Stimulated activated memory B cell treated with anti-CD40 and anti-IgM and Interleukin-4, amounts not matched to agents 10 μg/mL and 1 μg/mL and 100 μg/mL, for 72 hours (primary cell): Measurements from ENCODE around the gene OPA3.

Experiments used
- ATAC-seq: fragments of 150-1000 bp; cut with Tn5 transposase; 2 replicates; pipeline ENCODE4 v1.10.0; 2021
- H3K27ac Mint-ChIP-seq: one replicate; pipeline ENCODE4 v1.8.0; 2022; ENCODE audit warnings: mild to moderate bottlenecking, mixed read lengths
- H3K27me3 Mint-ChIP-seq: one replicate; pipeline ENCODE4 v1.8.0; 2022; ENCODE audit warnings: mixed read lengths
- H3K36me3 Mint-ChIP-seq: one replicate; pipeline ENCODE4 v1.8.0; 2022; ENCODE audit warnings: mixed read lengths
- H3K4me1 Mint-ChIP-seq: one replicate; pipeline ENCODE4 v1.8.0; 2022; ENCODE audit warnings: mixed read lengths
- H3K4me3 Mint-ChIP-seq: one replicate; pipeline ENCODE4 v1.8.0; 2022; ENCODE audit warnings: mild to moderate bottlenecking, moderate library complexity, mixed read lengths
- H3K9me3 Mint-ChIP-seq: one replicate; pipeline ENCODE4 v1.8.0; 2022; ENCODE audit warnings: mixed read lengths

OPA3 gene

GRCh38 chr19:45560686-45561085, 23.9 kb downstream of the OPA3 start:
- Mint-ChIP-seq H3K4me3 (no peak overlapping the region), H3K36me3 (peaks cover 6% of the 10 kb centered on the region), H3K9me3 (no peaks in the 10 kb centered on the region), H3K27me3 (no peaks in the 10 kb centered on the region), H3K4me1 (peaks cover 61% of the 10 kb centered on the region), H3K27ac (peak overlapping the region; percentile 38)
- ATAC-seq: no peak

- Mint-ChIP-seq H3K9me3 (no peaks in the 10 kb centered on the region), H3K4me3 (no peak overlapping the region), H3K4me1 (peaks cover 61% of the 10 kb centered on the region), H3K27ac (peak overlapping the region; percentile 38), H3K27me3 (no peaks in the 10 kb centered on the region), H3K36me3 (peaks cover 6% of the 10 kb centered on the region)
- no peak for ATAC-seq
Measured at GRCh38 chr19:45560038-45560437, 24.6 kb downstream of the OPA3 start.

GRCh38 chr19:45558399-45558878, 26.2 kb downstream of the OPA3 start:
- Mint-ChIP-seq H3K36me3 (peaks cover 6% of the 10 kb centered on the region), H3K9me3 (no peaks in the 10 kb centered on the region), H3K27ac (peak overlapping the region; percentile 53)

GRCh38 chr19:45556835-45557234, 27.8 kb downstream of the OPA3 start:
- peaks cover 39% of the 10 kb centered on the region for H3K4me1 Mint-ChIP-seq
- H3K27me3 Mint-ChIP-seq: no peaks in the 10 kb centered on the region
- H3K9me3 Mint-ChIP-seq: no peaks in the 10 kb centered on the region
- H3K27ac Mint-ChIP-seq: no peak overlapping the region
- ATAC-seq: no peak
- H3K4me3 Mint-ChIP-seq: no peak overlapping the region
- peaks cover 7% of the 10 kb centered on the region for H3K36me3 Mint-ChIP-seq

More at GRCh38 chr19:45558399-45558878, 26.2 kb downstream of the OPA3 start:
- H3K4me3 Mint-ChIP-seq: no peak overlapping the region
- no peaks in the 10 kb centered on the region for H3K27me3 Mint-ChIP-seq
- ATAC-seq: peak; percentile 89
- peaks cover 47% of the 10 kb centered on the region for H3K4me1 Mint-ChIP-seq

GRCh38 chr19:45554481-45554880, 30.1 kb downstream of the OPA3 start:
- H3K36me3 Mint-ChIP-seq: peaks cover 6% of the 10 kb centered on the region
- H3K4me3 Mint-ChIP-seq: no peak overlapping the region
- no peaks in the 10 kb centered on the region for H3K9me3 Mint-ChIP-seq
- no peak for ATAC-seq
- peaks cover 17% of the 10 kb centered on the region for H3K4me1 Mint-ChIP-seq
- H3K27me3 Mint-ChIP-seq: no peaks in the 10 kb centered on the region
- no peak overlapping the region for H3K27ac Mint-ChIP-seq

- Mint-ChIP-seq H3K27me3 (no peaks in the 10 kb centered on the region), H3K4me1 (peaks cover 10% of the 10 kb centered on the region), H3K27ac (no peak overlapping the region), H3K36me3 (peaks cover 6% of the 10 kb centered on the region), H3K9me3 (no peaks in the 10 kb centered on the region), H3K4me3 (no peak overlapping the region)
- ATAC-seq: no peak
Measured at GRCh38 chr19:45553464-45553863, 31.1 kb downstream of the OPA3 start.

GRCh38 chr19:45547965-45548609, 36.5 kb downstream of the OPA3 start:
- Mint-ChIP-seq H3K36me3 (peaks cover 6% of the 10 kb centered on the region), H3K9me3 (no peaks in the 10 kb centered on the region), H3K4me3 (no peak overlapping the region), H3K4me1 (peaks cover 28% of the 10 kb centered on the region), H3K27ac (no peak overlapping the region), H3K27me3 (no peaks in the 10 kb centered on the region)
- no peak for ATAC-seq

GRCh38 chr19:45547211-45547770, 37.3 kb downstream of the OPA3 start:
- H3K4me1 Mint-ChIP-seq: peaks cover 28% of the 10 kb centered on the region
- peak; percentile 32 for ATAC-seq
- no peaks in the 10 kb centered on the region for H3K9me3 Mint-ChIP-seq
- peak overlapping the region; percentile 61 for H3K27ac Mint-ChIP-seq
- no peaks in the 10 kb centered on the region for H3K27me3 Mint-ChIP-seq
- peaks cover 6% of the 10 kb centered on the region for H3K36me3 Mint-ChIP-seq
- no peak overlapping the region for H3K4me3 Mint-ChIP-seq

- no peaks in the 10 kb centered on the region for H3K36me3 Mint-ChIP-seq
- no peaks in the 10 kb centered on the region for H3K9me3 Mint-ChIP-seq
- no peak overlapping the region for H3K27ac Mint-ChIP-seq
- no peak for ATAC-seq
- H3K27me3 Mint-ChIP-seq: no peaks in the 10 kb centered on the region
- H3K4me3 Mint-ChIP-seq: no peak overlapping the region
- H3K4me1 Mint-ChIP-seq: peaks cover 17% of the 10 kb centered on the region
Measured at GRCh38 chr19:45542234-45542668, 42.4 kb downstream of the OPA3 start.

GRCh38 chr19:45539459-45539858, 45.1 kb downstream of the OPA3 start:
- Mint-ChIP-seq H3K27ac (no peak overlapping the region), H3K36me3 (no peaks in the 10 kb centered on the region), H3K9me3 (no peaks in the 10 kb centered on the region), H3K4me3 (no peak overlapping the region), H3K4me1 (peaks cover 9% of the 10 kb centered on the region), H3K27me3 (no peaks in the 10 kb centered on the region)
- ATAC-seq: no peak

- H3K27me3 Mint-ChIP-seq: no peaks in the 10 kb centered on the region
- H3K4me1 Mint-ChIP-seq: peaks cover 23% of the 10 kb centered on the region
- no peak for ATAC-seq
- no peak overlapping the region for H3K27ac Mint-ChIP-seq
- H3K9me3 Mint-ChIP-seq: peaks cover 4% of the 10 kb centered on the region
- H3K4me3 Mint-ChIP-seq: no peak overlapping the region
- peaks cover 18% of the 10 kb centered on the region for H3K36me3 Mint-ChIP-seq
Measured at GRCh38 chr19:45531349-45531748, 53.3 kb downstream of the OPA3 start.

GRCh38 chr19:45529420-45529785, 55.2 kb downstream of the OPA3 start:
- Mint-ChIP-seq H3K36me3 (peaks cover 29% of the 10 kb centered on the region), H3K4me3 (peak overlapping the region; percentile 46), H3K9me3 (peaks cover 4% of the 10 kb centered on the region), H3K4me1 (peaks cover 33% of the 10 kb centered on the region), H3K27ac (peak overlapping the region; percentile 30), H3K27me3 (no peaks in the 10 kb centered on the region)
- ATAC-seq: peak; percentile 20

GRCh38 chr19:45528744-45529419, 55.7 kb downstream of the OPA3 start:
- Mint-ChIP-seq H3K4me1 (peaks cover 35% of the 10 kb centered on the region), H3K4me3 (peak overlapping the region; percentile 46), H3K27me3 (no peaks in the 10 kb centered on the region), H3K9me3 (peaks cover 4% of the 10 kb centered on the region), H3K27ac (peak overlapping the region; percentile 30), H3K36me3 (peaks cover 35% of the 10 kb centered on the region)
- peak; percentile 36 for ATAC-seq

- peaks cover 4% of the 10 kb centered on the region for H3K9me3 Mint-ChIP-seq
- no peaks in the 10 kb centered on the region for H3K27me3 Mint-ChIP-seq
- peak overlapping the region; percentile 30 for H3K27ac Mint-ChIP-seq
- peaks cover 42% of the 10 kb centered on the region for H3K4me1 Mint-ChIP-seq
- H3K4me3 Mint-ChIP-seq: no peak overlapping the region
- ATAC-seq: no peak
- peaks cover 41% of the 10 kb centered on the region for H3K36me3 Mint-ChIP-seq
Measured at GRCh38 chr19:45528149-45528743, 56.4 kb downstream of the OPA3 start.

- peak overlapping the region; percentile 30 for H3K27ac Mint-ChIP-seq
- H3K27me3 Mint-ChIP-seq: no peaks in the 10 kb centered on the region
- peaks cover 41% of the 10 kb centered on the region for H3K36me3 Mint-ChIP-seq
- H3K9me3 Mint-ChIP-seq: peaks cover 4% of the 10 kb centered on the region
- ATAC-seq: no peak
- H3K4me3 Mint-ChIP-seq: peak overlapping the region; percentile 4
- H3K4me1 Mint-ChIP-seq: peaks cover 42% of the 10 kb centered on the region
Measured at GRCh38 chr19:45527731-45528130, 56.9 kb downstream of the OPA3 start.
